PC-9 (cell line): ENCODE data around the gene LINC00632. TPM values are rescaled to one million over a fixed set of nuclear protein-coding genes. Genes with fewer than 3 reads are reported as not detected.

Experiments
- BruUV-seq: library from RNA; stranded (reverse); fragments of 400-500 nt; replicated peaks from 2 replicates; lab custom pipeline; 2021; lab: Mats Ljungman, UMichigan
- CTCF ChIA-PET: fragments of 300-600 bp; sonication (Branson Sonifier 250); formaldehyde crosslinking; loops from one replicate; lab custom pipeline; 2022; ENCODE audit warnings: antibody characterized with exemption; lab: Charles Lee
- POLR2A ChIA-PET: fragments of 300-600 bp; sonication (Branson Sonifier 250); formaldehyde crosslinking; loops from one replicate; lab custom pipeline; 2022; ENCODE audit warnings: antibody characterized with exemption; ENCODE audit not compliant: unreplicated experiment; lab: Charles Lee
- DNase-seq, 2 experiments: peaks; one replicate each; pipeline versions ENCODE4 v3.0.0 to v3.0.0-alpha.2; 2015 to 2022; ENCODE audit warnings: mixed read lengths in 1 of 2
- H2AFZ ChIP-seq: fragments of 200-600 bp; sonication (generic); 2 replicates; pipeline ENCODE4 v1.8.1; 2017; ENCODE audit warnings: antibody characterized with exemption
- H3F3A ChIP-seq: fragments of 200-600 bp; sonication (generic); 2 replicates; pipeline ENCODE4 v1.8.1; 2017; ENCODE audit warnings: antibody characterized with exemption, mild to moderate bottlenecking, low read depth; ENCODE audit not compliant: insufficient read depth
- H3K27ac ChIP-seq: fragments of 200-600 bp; sonication (generic); 2 replicates; pipeline ENCODE4 v1.6.1; 2016; ENCODE audit warnings: mixed run types
- H3K27me3 ChIP-seq: fragments of 200-600 bp; sonication (generic); 2 replicates; pipeline ENCODE4 v1.6.1; 2016; ENCODE audit warnings: low read depth, mixed run types; ENCODE audit not compliant: insufficient read depth
- H3K36me3 ChIP-seq: fragments of 200-600 bp; sonication (generic); 2 replicates; pipeline ENCODE4 v1.6.1; 2016; ENCODE audit warnings: low read depth, mixed run types
- H3K4me1 ChIP-seq: fragments of 200-600 bp; sonication (generic); replicated peaks from 2 replicates; pipeline ENCODE4 v1.6.1; 2016; ENCODE audit warnings: mixed run types; ENCODE audit not compliant: insufficient read depth
- H3K4me2 ChIP-seq: fragments of 200-600 bp; sonication (generic); 2 replicates; pipeline ENCODE4 v1.6.1; 2017; ENCODE audit warnings: mixed run types
- H3K4me3 ChIP-seq: fragments of 200-600 bp; sonication (generic); 2 replicates; pipeline ENCODE4 v1.6.1; 2016; ENCODE audit warnings: mixed run types
- H3K79me2 ChIP-seq: fragments of 200-600 bp; sonication (generic); 2 replicates; pipeline ENCODE4 v1.6.1; 2017; ENCODE audit warnings: low read depth, mixed run types
- H3K9me2 ChIP-seq: fragments of 200-600 bp; sonication (generic); 2 replicates; pipeline ENCODE4 v1.8.1; 2017; ENCODE audit warnings: mild to moderate bottlenecking; ENCODE audit not compliant: insufficient read depth
- H3K9me3 ChIP-seq: fragments of 200-600 bp; sonication (generic); 2 replicates; pipeline ENCODE4 v1.8.1; 2016; ENCODE audit warnings: low read depth; ENCODE audit not compliant: insufficient read depth
- H4K20me1 ChIP-seq: fragments of 200-600 bp; sonication (generic); 2 replicates; pipeline ENCODE4 v1.8.1; 2017; ENCODE audit not compliant: insufficient read depth
- CTCF ChIP-seq: fragments of 200-600 bp; sonication (generic); conservative IDR thresholded peaks from 2 replicates; pipeline ENCODE4 v1.6.1; 2017; ENCODE audit warnings: mixed run types, antibody characterized with exemption, mild to moderate bottlenecking, moderate library complexity
- EZH2 ChIP-seq: fragments of 200-600 bp; sonication (generic); IDR thresholded peaks from 2 replicates; pipeline ENCODE4 v1.8.0; 2017; ENCODE audit warnings: antibody characterized with exemption, low read depth
- intact Hi-C: fragments of 100-400 bp; cut with micrococcal nuclease; formaldehyde crosslinking; loops from one replicate; pipeline ENCODE4 v1.10.0; 2022; ENCODE audit not compliant: unreplicated experiment
- total RNA-seq: library from RNA; stranded (reverse); gene quantifications from 2 replicates; pipeline ENCODE4 v1.2.3, GENCODE V29; 2021

LINC00632 gene
- total RNA-seq, 1 experiment from 2014 or later: 0.46 TPM

GRCh38 chrX:140764401-140764919 is 54.9 kb downstream of the LINC00632 start:
- no peaks in the 10 kb centered on the region for H3K9me3 ChIP-seq
- no peaks in the 10 kb centered on the region for H3K36me3 ChIP-seq
- no TSS peak for BruUV-seq
- no peak overlapping the region for H2AFZ ChIP-seq
- H3K9me2 ChIP-seq: no peaks in the 10 kb centered on the region
- H3K4me1 ChIP-seq: no peaks in the 10 kb centered on the region
- ChIA-PET CTCF (no interaction called here), POLR2A (no interaction called here)
- H3K79me2 ChIP-seq: no peaks in the 10 kb centered on the region
- H3K4me2 ChIP-seq: no peak overlapping the region
- DNase-seq: no peak
- no peak overlapping the region for H3K27ac ChIP-seq
- TF ChIP-seq CTCF: no peak
- TF ChIP-seq EZH2: no peak
- no peaks in the 10 kb centered on the region for H3F3A ChIP-seq
- no peaks in the 10 kb centered on the region for H4K20me1 ChIP-seq
- H3K27me3 ChIP-seq: no peaks in the 10 kb centered on the region
- no peak overlapping the region for H3K4me3 ChIP-seq
- intact Hi-C loops: no loop called here

GRCh38 chrX:140765043-140765784 is 55.7 kb downstream of the LINC00632 start:
- H2AFZ ChIP-seq: no peak overlapping the region
- H3K9me3 ChIP-seq: no peaks in the 10 kb centered on the region
- no TSS peak for BruUV-seq
- intact Hi-C loops: loop anchor here (5.0 kb wide), 1 partner anchor 1842 kb away; no protein-coding TSS in a partner anchor
- no peak overlapping the region for H3K4me3 ChIP-seq
- no peaks in the 10 kb centered on the region for H3K4me1 ChIP-seq
- H3K79me2 ChIP-seq: no peaks in the 10 kb centered on the region
- POLR2A ChIA-PET: no interaction called here
- DNase-seq: no peak
- H3K36me3 ChIP-seq: no peaks in the 10 kb centered on the region
- H3K4me2 ChIP-seq: no peak overlapping the region
- CTCF ChIA-PET: no interaction called here
- no peak overlapping the region for H3K27ac ChIP-seq
- no peaks in the 10 kb centered on the region for H3K9me2 ChIP-seq
- no peak for TF ChIP-seq CTCF
- no peak for TF ChIP-seq EZH2
- no peaks in the 10 kb centered on the region for H3F3A ChIP-seq
- no peaks in the 10 kb centered on the region for H4K20me1 ChIP-seq
- no peaks in the 10 kb centered on the region for H3K27me3 ChIP-seq

GRCh38 chrX:140766024-140766611 is 56.6 kb downstream of the LINC00632 start:
- ChIA-PET CTCF (no interaction called here), POLR2A (no interaction called here)
- Histone ChIP-seq H3K36me3 (no peaks in the 10 kb centered on the region), H3K9me3 (no peaks in the 10 kb centered on the region), H3K27me3 (no peaks in the 10 kb centered on the region), H3K4me3 (no peak overlapping the region), H4K20me1 (no peaks in the 10 kb centered on the region), H2AFZ (no peak overlapping the region), H3K27ac (no peak overlapping the region), H3K4me2 (no peak overlapping the region), H3K79me2 (no peaks in the 10 kb centered on the region), H3K9me2 (no peaks in the 10 kb centered on the region), H3K4me1 (no peaks in the 10 kb centered on the region), H3F3A (no peaks in the 10 kb centered on the region)
- TF ChIP-seq CTCF: peak; percentile 91
- TF ChIP-seq EZH2: no peak
- BruUV-seq: no TSS peak
- peak; percentile 33 to 42 for DNase-seq
- intact Hi-C loops: loop anchor here (5.0 kb wide), 1 partner anchor 1841 kb away; no protein-coding TSS in a partner anchor
